ENCODE results near the gene FAM124A. TPM values are rescaled to one million over a fixed set of nuclear protein-coding genes. Genes with fewer than 3 reads are reported as not detected.

FAM124A gene
- total RNA-seq, 2 experiments from 2014 or later = 0.44 TPM; not detected in 1

GRCh38 chr13:51266642-51267041, 44.4 kb downstream of the FAM124A start:
- no peak overlapping the region for H3K27ac ChIP-seq (ENCODE audit: low read depth, low read length, poor library complexity, severe bottlenecking)
- no peaks in the 10 kb centered on the region for H3K36me3 ChIP-seq (ENCODE audit: insufficient read depth, low read length)
- POLR2A ChIA-PET = no interaction called here
- no peaks in the 10 kb centered on the region for H4K20me1 ChIP-seq (ENCODE audit: insufficient read depth, low read length)
- no peaks in the 10 kb centered on the region for H3K79me2 ChIP-seq (ENCODE audit: insufficient read depth, low read depth, low read length)
- TF ChIP-seq EZH2phosphoT487 (IDR thresholded peaks at IDR 0.05; ENCODE audit: borderline replicate concordance, low read depth, low read length) = no peak
- no peak for TF ChIP-seq CTCF (conservative IDR thresholded peaks at IDR 0.05; ENCODE audit: low read length)
- no peak for DNase-seq (ENCODE audit: low spot score)
- no TSS peak for BruUV-seq (replicated peaks)
- H3K9me2 ChIP-seq (ENCODE audit: insufficient read depth, low read length) = no peaks in the 10 kb centered on the region
- H2AFZ ChIP-seq (ENCODE audit: low read length) = no peak overlapping the region
- no peak overlapping the region for H3K4me2 ChIP-seq (ENCODE audit: low read length)
- intact Hi-C loops (cut with micrococcal nuclease; ENCODE audit: unreplicated experiment) = no loop called here
- CTCF ChIA-PET (ENCODE audit: unreplicated experiment) = no interaction called here
- H3K4me1 ChIP-seq (ENCODE audit: insufficient read depth, low read length, poor library complexity, severe bottlenecking) = no peaks in the 10 kb centered on the region
- H3K4me3 ChIP-seq (ENCODE audit: low read depth, low read length, poor library complexity, severe bottlenecking) = no peak overlapping the region
- no peaks in the 10 kb centered on the region for H3K9me3 ChIP-seq (ENCODE audit: low read length)

- BruUV-seq (replicated peaks) = no TSS peak
- Histone ChIP-seq H3K9me3 (ENCODE audit: low read length) (no peaks in the 10 kb centered on the region), H3K4me3 (ENCODE audit: low read depth, low read length, poor library complexity, severe bottlenecking) (no peak overlapping the region), H3K27ac (ENCODE audit: low read depth, low read length, poor library complexity, severe bottlenecking) (no peak overlapping the region), H4K20me1 (ENCODE audit: insufficient read depth, low read length) (no peaks in the 10 kb centered on the region), H2AFZ (ENCODE audit: low read length) (no peak overlapping the region), H3K79me2 (ENCODE audit: insufficient read depth, low read depth, low read length) (no peaks in the 10 kb centered on the region), H3K4me1 (ENCODE audit: insufficient read depth, low read length, poor library complexity, severe bottlenecking) (no peaks in the 10 kb centered on the region), H3K4me2 (ENCODE audit: low read length) (no peak overlapping the region), H3K9me2 (ENCODE audit: insufficient read depth, low read length) (no peaks in the 10 kb centered on the region), H3K36me3 (ENCODE audit: insufficient read depth, low read length) (no peaks in the 10 kb centered on the region)
- POLR2A ChIA-PET = interaction anchor here (0.7 kb wide), 1 partner anchor 30 kb away, joined by 3 read pairs; no protein-coding TSS in a partner anchor
- TF ChIP-seq CTCF (conservative IDR thresholded peaks at IDR 0.05; ENCODE audit: low read length) (no peak), EZH2phosphoT487 (IDR thresholded peaks at IDR 0.05; ENCODE audit: borderline replicate concordance, low read depth, low read length) (no peak)
- no peak for DNase-seq (ENCODE audit: low spot score)
- CTCF ChIA-PET (ENCODE audit: unreplicated experiment) = interaction anchor here (0.6 kb wide), 2 partner anchors 15 to 795 kb away, joined by 3 to 18 read pairs; no protein-coding TSS in a partner anchor
- intact Hi-C loops (cut with micrococcal nuclease; ENCODE audit: unreplicated experiment) = no loop called here
Measured at GRCh38 chr13:51267622-51268021, 45.4 kb downstream of the FAM124A start.

GRCh38 chr13:51269039-51269438, 46.8 kb downstream of the FAM124A start:
- Histone ChIP-seq H3K27ac (ENCODE audit: low read depth, low read length, poor library complexity, severe bottlenecking) (no peak overlapping the region), H3K4me1 (ENCODE audit: insufficient read depth, low read length, poor library complexity, severe bottlenecking) (no peaks in the 10 kb centered on the region), H3K36me3 (ENCODE audit: insufficient read depth, low read length) (no peaks in the 10 kb centered on the region), H3K4me3 (ENCODE audit: low read depth, low read length, poor library complexity, severe bottlenecking) (no peak overlapping the region), H3K9me2 (ENCODE audit: insufficient read depth, low read length) (no peaks in the 10 kb centered on the region), H2AFZ (ENCODE audit: low read length) (no peak overlapping the region), H3K4me2 (ENCODE audit: low read length) (no peak overlapping the region), H3K79me2 (ENCODE audit: insufficient read depth, low read depth, low read length) (no peaks in the 10 kb centered on the region), H3K9me3 (ENCODE audit: low read length) (no peaks in the 10 kb centered on the region), H4K20me1 (ENCODE audit: insufficient read depth, low read length) (no peaks in the 10 kb centered on the region)
- CTCF ChIA-PET (ENCODE audit: unreplicated experiment) = no interaction called here
- POLR2A ChIA-PET = interaction anchor here (0.7 kb wide), 2 partner anchors 133 to 152 kb away, joined by 3 to 4 read pairs; no protein-coding TSS in a partner anchor
- TF ChIP-seq CTCF (conservative IDR thresholded peaks at IDR 0.05; ENCODE audit: low read length) = no peak
- TF ChIP-seq EZH2phosphoT487 (IDR thresholded peaks at IDR 0.05; ENCODE audit: borderline replicate concordance, low read depth, low read length) = no peak
- DNase-seq (ENCODE audit: low spot score) = no peak
- BruUV-seq (replicated peaks) = no TSS peak
- intact Hi-C loops (cut with micrococcal nuclease; ENCODE audit: unreplicated experiment) = no loop called here

Measured in OCI-LY7 (cell line).